ENCODE measurements around the gene CCDC107.
A peak's percentile ranks its signal among the peaks of the same experiment; 100 is the strongest.
"Not testable (repeated sequence)": the region's sequence is repeated elsewhere in the genome, so short reads cannot be mapped to it uniquely, and the experiment has no call there.

Gene CCDC107

DNA sequence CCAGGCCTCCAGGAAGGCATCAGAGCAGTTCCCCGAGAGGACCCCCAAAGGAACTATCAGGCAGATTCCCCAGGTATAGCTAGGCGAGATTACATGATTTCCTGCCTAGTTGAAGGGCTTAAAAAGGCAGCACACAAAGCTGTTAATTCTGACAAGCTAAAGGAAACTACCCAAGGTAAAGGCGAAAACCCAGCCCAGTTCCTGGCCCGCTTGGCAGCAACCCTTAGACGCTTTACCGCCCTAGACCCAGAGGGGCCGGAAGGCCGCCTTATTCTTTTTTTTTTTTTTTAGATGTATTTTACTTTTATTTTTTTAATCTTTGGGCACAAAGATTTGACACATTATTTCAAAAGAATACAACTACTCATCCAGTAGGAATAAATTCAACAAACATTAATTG lies 19.3 kb upstream of the CCDC107 start:
- DNase-seq (ENCODE audit: low spot score) = not testable (repeated sequence)

DNA sequence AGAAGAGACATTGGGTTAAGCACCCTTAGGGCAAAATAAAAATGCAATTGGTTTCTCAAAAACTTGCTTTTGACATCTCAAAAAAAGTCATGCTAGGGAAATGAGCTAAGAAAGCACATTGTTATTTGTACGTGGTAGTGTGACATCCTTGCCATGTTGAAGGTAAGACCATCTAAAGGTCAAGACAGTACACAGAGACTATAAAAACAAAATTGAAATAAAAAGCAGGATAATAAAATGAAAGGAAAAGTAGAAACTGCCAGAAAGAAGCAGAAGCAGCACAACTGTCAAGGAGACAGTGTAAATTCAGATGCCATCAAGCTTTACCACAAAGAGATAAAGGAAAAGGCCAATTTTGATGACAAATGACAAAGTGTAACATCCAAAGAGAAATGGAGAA lies 18.9 kb upstream of the CCDC107 start:
- not testable (repeated sequence) for DNase-seq (ENCODE audit: low spot score)

- no peak for DNase-seq (ENCODE audit: low spot score)
These were observed 18.5 kb upstream of the CCDC107 start for GRCh38 chr9:35639631-35640030.

DNA sequence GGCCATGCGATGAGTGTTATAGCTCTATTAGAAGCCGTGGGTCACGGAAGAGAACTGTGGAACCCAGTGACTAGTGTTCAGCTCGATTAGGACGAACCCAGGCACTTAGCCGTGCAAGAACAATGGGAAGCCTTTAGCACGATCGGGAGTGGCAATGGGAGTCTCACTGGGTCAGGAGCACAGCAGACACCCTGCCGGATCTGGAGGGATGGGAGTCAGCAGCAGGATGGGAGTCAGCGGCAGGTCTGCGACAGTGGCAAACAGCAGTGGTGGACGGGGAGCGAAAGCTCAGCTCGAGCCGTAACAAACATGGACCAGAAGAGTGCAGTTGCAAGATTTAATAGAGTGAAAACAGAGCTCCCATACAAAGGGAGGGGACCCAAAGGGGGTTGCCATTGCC lies 17.7 kb upstream of the CCDC107 start:
- DNase-seq (ENCODE audit: low spot score) = not testable (repeated sequence)

GRCh38 chr9:35641478-35641877 lies 16.6 kb upstream of the CCDC107 start:
- DNase-seq (ENCODE audit: low spot score) = not testable (repeated sequence)

- DNase-seq (ENCODE audit: low spot score) = no peak
These were observed 15.0 kb upstream of the CCDC107 start for GRCh38 chr9:35643046-35643445.

DNA sequence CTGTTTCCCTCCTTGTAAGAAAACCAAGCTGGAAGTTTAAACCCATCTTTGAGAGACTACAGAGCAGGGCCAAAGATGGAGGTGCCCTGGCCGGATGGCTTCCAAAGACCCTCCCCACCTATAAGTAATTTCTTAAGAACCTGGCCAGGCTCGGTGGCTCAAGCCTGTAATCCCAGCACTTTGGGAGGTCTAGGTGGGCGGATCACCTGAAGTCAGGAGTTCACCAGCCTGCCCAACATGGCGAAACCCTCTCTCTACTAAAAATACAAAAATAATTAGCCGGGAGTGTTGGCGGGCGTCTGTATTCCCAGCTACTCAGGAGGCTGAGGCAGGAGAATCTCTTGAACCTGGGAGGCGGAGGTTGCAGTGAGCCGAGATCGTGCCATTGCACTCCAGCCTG lies 12.4 kb upstream of the CCDC107 start:
- not testable (repeated sequence) for DNase-seq (ENCODE audit: low spot score)

GRCh38 chr9:35646153-35646532 lies 11.9 kb upstream of the CCDC107 start:
- DNase-seq (ENCODE audit: low spot score) = no peak

GRCh38 chr9:35646533-35647265 lies 11.4 kb upstream of the CCDC107 start:
- peak; percentile 94 for DNase-seq (ENCODE audit: low spot score)

DNA sequence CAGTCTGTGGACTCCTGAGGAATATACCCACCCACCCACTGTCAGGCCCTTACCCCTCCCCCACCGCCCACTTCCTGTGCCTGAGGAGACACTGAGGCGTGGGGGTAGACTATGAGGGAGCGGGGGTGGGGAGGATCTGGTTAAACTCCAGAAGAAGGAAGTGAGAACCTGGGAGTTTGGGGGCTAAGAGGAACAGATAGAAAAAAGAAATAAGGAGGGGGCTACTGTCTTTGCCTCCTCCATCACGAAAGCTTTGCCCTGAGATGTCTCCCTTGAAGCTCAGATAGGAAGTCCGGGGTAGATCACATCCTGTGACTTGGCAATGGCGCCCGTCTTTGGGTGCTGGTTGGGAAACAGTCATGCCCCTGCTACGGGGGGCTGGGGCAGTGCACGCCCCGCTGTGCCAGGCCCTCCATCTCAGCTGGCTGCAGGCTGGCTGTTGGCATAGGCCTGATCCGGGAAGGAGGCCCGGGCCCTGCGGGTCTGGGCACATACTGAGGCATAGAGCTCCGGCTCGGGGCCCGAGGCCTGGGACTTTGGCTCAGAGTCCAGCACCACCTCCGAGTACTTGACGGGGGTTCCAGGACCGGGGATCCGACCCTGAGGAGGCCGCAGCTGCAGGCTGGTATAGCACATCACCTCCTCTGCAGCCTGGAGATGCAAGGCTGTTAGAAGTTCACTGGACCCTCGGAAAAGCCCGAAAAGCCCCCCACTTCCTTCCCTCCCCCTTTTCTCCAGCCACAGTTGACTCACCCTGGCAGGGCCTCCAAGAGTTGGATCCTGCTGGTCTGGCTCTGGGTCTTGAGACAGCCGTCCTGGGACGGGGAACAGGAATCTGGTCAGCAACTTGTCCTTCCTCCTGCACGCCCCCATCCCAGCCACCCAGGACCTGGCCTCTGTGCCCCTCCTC lies 8.4 kb upstream of the CCDC107 start:
- no peak for DNase-seq (ENCODE audit: low spot score)

- DNase-seq (ENCODE audit: low spot score) = no peak
These were observed 7.5 kb upstream of the CCDC107 start, which contains the start of gene SIT1 for GRCh38 chr9:35650341-35651158. SIT1 (minus strand) TSS chr9:35650931; CDS start chr9:35650853, 78 bp downstream.

DNA sequence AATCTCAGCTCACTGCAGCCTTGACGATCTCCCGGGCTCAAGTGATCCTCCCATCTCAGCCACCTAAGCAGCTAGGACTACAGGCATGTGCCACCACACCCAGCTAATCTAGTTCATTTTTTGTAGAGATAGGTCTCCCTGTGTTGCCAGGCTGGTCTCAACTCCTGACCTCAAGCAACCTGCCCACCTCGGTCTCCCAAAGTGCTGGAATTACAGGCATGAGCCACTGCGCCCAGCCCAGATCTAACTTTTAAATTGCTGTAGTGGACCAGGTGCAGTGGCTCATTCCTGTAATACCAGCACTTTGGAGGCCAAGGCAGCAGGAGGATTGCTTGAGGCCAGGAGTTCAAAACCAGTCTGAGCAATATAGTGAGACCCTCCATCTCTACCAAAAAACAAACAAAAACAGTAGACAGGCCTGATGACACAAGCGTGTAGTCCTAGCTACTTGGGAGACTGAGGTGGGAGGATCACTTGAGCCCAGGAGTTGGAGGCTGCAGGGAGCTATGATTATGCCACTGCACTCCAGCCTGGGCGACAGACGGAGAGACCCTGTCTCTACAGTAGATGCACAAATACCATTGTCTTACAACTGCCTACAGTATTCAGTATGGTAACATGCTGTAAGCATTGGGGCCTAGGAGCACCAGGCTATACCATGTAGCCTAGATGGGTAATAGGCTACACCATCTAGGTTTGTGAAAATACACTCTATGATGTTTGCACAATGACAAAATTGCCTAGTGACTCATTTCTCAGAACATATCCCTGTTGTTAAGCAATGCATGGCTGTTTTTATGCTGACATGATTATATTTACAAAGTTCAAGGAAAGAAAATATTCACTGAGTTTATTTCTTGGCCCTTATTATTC lies 5.9 kb upstream of the CCDC107 start:
- no peak for DNase-seq (ENCODE audit: low spot score)

GRCh38 chr9:35652829-35653209 lies 5.3 kb upstream of the CCDC107 start:
- no peak for DNase-seq (ENCODE audit: low spot score)

DNA sequence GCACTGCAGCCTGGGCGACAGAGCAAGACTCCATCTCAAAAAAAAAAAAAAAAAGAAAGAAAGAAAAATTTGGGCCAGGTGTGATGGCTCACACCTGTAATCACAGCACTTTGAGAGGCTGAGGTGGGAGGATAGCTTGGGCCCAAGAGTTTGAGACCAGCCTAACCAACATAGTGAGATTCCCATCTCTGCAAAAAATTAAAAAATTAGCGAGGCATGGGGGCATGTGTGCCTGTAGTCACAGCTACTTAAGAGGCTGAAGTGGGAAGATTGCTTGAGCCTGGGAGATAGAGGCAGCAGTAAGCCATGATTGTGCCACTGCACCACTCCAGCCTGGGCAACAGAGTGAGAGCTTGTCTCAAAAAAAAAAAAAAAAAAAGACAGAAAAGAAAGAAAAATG lies 4.5 kb upstream of the CCDC107 start:
- no peak for DNase-seq (ENCODE audit: low spot score)

DNA sequence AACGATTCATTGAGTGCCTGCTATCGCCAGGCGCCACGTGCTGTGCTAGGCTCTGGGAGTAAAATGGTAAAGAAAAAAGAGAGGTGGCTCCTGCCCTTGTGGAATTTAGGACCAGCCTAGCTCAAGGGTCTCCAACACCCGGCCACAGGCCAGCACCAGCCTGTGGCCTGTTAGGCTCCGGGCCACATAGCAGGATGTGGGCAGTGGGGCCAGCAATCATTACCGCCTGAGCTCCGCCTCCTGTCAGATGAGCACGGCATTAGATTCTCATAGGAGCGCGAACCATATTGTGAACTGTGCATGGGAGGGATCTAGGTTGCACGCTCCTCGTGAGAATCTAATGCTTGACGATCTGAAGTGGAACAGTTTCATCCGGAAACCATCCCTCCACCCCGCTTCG lies 1.7 kb upstream of the CCDC107 start:
- DNase-seq (ENCODE audit: low spot score) = no peak

GRCh38 chr9:35656831-35657545 lies 1.1 kb upstream of the CCDC107 start:
- DNase-seq (ENCODE audit: low spot score) = peak; percentile 57

GRCh38 chr9:35657546-35658136 lies 451 bp upstream of the CCDC107 start, which contains the start of gene RMRP:
RMRP (minus strand) TSS chr9:35658019.
- DNase-seq (ENCODE audit: low spot score) = peak; percentile 99

DNA sequence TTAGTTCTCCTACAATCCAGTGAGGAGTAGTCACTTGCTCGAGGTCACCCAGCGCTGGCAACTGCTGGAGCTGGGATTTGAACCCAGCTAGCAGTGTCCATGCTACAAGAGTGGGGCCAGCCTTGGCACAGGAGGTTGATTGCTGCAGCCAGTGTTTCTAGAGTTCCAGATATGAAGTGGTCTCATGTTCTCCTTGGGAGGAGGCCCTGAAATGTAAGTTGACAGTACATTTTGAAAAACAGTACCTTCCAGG lies 802 bp downstream of the CCDC107 start:
- no peak for DNase-seq (ENCODE audit: low spot score)

- DNase-seq (ENCODE audit: low spot score) = no peak
These were observed 1.2 kb downstream of the CCDC107 start for GRCh38 chr9:35659340-35659739.

DNA sequence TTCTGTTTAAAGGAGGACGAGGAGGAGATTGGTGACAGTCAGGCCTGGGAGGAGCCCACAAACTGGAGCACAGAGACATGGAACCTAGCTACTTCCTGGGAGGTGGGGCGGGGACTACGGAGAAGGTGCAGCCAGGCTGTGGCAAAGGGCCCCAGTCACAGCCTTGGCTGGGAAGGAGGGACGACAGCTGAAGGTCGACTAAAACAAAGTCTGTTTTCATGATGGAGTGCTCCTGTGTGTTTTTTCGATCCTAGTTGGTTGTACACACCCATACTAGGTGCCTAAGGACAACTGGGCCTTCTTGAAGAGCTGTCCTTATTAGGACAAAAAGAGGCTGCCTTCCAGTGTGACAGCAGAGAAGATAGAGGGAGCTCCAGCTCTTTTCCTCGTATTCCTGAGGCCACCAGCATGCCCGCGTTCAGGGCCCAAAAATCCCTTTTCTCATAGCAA lies 2.9 kb downstream of the CCDC107 start:
- DNase-seq (ENCODE audit: low spot score) = no peak
